UCSD-AML1 (cell line): ENCODE data around the gene PROCR.
"Not testable (repeated sequence)": the region's sequence is repeated elsewhere in the genome, so short reads cannot be mapped to it uniquely, and the experiment has no call there.

Source experiments
- DNase-seq: peaks from one replicate; lab custom pipeline; 2025; ENCODE audit not compliant: unreplicated experiment; lab: John Stamatoyannopoulos, UW

Gene PROCR

GRCh38 chr20:35164531-35164930 lies 7.3 kb upstream of the PROCR start:
- DNase-seq: not testable (repeated sequence)

- DNase-seq: no peak
These were observed 6.4 kb upstream of the PROCR start for GRCh38 chr20:35165221-35166185.

GRCh38 chr20:35166242-35166830 lies 5.5 kb upstream of the PROCR start:
- DNase-seq: peak; percentile 80

- DNase-seq: no peak
These were observed 4.1 kb upstream of the PROCR start for GRCh38 chr20:35167787-35168186.

DNA sequence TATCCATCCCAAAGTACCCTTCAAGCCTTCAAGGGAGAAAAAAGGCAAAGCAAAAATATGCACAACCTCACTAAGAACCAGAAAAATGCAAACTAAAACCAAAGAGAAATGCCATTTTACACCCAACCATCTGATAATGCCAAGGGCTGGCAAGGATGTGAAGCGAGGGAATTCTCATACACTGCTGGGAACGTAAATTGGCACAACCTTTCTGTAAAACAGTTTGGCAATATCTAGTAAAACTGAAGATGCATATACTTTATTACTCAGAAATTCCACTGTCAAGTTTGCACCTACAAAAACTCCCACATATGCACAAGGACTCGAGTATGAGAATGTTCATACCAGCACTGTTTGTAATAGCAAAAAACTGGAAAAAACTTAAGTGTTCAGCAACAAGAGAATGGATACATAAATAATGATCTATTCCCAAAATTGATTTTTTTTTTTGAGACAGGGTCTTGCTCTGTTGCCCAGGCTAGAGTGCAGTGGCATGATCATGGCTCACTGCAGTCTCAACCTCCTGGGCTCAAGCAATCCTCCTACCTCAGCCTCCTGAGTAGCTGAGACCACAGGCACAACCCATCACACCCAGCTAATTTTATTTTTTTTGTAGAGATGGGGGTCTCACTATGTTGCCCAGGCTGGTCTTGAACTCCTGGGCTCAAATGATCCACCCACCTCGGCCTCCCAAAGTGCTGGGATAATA lies 3.0 kb upstream of the PROCR start:
- not testable (repeated sequence) for DNase-seq

DNA sequence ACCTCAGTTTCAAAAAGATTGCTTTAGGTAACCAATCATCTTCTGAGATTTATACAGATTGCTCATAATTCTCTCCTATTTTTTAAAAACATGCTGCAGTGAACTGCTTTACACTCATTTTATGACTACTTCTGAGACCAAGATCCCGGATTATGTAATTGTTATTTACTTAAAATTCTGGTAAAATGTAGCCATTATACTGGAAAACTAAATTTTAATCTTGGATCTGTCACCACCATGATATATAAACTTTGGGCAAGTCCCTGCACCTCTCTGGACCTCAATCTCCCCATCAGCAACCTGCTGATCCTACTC lies 477 bp upstream of the PROCR start:
- DNase-seq: no peak

GRCh38 chr20:35172434-35172806 lies 548 bp downstream of the PROCR start:
- no peak for DNase-seq

GRCh38 chr20:35173576-35174192 lies 1.8 kb downstream of the PROCR start:
- no peak for DNase-seq

GRCh38 chr20:35174458-35175216 lies 2.8 kb downstream of the PROCR start:
- no peak for DNase-seq

GRCh38 chr20:35176132-35176531 lies 4.3 kb downstream of the PROCR start:
- DNase-seq: no peak

DNA sequence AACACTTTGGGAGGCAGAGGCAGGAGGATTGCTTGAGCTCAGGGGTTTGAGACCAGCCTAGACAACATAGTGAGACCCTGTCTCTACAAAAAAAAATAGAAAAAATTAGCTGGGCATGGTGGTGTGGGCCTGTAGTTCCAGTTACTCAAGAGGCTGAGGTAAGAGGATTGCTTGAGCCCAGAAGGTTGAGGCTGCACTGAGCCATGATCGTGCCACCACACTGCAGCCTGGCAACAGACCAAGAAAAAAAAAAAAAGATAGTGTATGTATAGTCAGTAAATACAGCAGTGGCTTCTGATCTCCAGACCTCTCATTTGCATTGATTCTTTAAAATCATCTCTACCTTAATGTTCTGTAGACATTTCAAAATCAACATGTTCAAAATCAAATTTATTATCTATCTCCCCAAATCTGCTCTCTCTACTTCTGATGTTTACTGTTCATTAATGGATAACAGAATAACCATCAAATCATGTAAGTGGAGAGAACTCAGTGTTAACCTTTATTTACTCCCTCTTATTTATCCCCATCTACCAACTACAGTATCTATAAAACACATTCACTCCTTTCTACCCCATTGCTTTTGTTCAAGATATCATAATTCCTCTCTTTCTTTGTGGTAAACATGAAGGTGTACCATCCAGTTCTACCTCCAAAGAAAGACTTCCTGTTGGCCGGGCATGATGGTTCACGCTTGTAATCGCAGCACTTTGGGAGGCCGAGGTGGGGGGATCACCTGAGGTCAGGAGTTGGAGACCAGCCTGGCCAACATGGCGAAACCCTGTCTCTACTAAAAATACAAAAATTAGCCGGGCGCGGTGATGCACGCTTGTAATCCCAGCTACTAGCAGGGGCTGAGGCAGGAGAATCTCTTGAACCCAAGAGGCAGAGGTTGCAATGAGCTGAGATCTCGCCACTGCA lies 7.7 kb downstream of the PROCR start:
- no peak for DNase-seq

DNA sequence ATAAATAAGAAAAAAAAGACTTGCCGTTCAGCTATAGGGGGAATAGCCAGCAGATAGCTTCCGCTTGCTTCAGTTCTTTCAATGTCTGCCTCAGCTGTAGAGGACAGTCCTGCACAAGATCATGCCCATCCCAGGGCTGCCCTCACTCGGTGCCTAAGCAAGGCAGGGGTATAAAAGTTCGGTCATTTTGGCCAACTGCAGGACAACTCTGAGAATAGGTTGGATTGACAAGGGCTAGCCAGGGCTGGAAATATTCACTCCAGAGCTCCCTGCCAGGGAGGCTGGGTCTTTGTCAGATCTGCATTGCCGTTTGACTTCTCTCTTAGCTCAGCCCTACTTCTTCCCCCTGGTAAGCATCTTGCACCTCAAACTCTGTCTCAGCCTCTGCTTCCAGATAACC lies 8.4 kb downstream of the PROCR start:
- DNase-seq: no peak

DNA sequence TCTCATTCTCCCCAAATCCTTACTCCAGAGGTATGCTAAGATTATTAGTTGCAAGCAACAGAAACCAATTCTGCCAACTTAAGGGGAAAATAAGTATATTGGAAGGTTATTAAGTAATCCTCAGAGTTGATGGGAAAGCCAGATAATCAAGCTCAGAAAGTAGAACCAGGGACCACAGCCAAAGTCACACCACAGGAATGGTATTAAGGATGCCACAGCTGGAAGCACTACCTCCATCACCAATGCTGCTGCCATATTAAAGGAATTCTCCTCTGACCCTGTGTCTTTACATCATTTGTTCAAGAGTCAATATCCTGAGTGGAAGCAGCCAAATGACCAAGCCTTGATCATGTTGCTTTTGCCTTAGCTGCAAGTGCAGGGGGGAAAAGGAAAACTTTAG lies 9.9 kb downstream of the PROCR start:
- no peak for DNase-seq

- DNase-seq: not testable (repeated sequence)
These were observed 14.9 kb downstream of the PROCR start for GRCh38 chr20:35186691-35187289.

GRCh38 chr20:35187584-35188190 lies 15.8 kb downstream of the PROCR start:
- no peak for DNase-seq

GRCh38 chr20:35189223-35189622 lies 17.4 kb downstream of the PROCR start:
- DNase-seq: not testable (repeated sequence)

DNA sequence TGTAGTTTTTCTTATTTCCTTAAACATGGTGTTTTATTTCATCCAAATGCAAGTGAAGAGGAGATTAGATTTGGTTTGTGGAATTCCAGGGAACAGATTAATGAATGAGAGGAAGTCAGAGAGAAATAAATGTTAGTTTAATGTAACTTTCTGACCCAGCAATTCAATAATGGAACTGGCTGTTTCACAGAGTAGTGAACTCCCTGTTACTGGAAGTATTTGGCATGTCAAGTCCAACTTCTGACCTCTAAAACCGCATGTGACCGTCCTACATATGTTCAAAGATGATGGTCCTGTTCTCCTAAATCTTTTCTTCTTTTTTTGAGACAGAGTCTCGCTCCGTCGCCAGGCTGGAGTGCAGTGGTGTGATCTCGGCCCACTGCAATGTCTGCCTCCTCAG lies 18.7 kb downstream of the PROCR start:
- DNase-seq: no peak

DNA sequence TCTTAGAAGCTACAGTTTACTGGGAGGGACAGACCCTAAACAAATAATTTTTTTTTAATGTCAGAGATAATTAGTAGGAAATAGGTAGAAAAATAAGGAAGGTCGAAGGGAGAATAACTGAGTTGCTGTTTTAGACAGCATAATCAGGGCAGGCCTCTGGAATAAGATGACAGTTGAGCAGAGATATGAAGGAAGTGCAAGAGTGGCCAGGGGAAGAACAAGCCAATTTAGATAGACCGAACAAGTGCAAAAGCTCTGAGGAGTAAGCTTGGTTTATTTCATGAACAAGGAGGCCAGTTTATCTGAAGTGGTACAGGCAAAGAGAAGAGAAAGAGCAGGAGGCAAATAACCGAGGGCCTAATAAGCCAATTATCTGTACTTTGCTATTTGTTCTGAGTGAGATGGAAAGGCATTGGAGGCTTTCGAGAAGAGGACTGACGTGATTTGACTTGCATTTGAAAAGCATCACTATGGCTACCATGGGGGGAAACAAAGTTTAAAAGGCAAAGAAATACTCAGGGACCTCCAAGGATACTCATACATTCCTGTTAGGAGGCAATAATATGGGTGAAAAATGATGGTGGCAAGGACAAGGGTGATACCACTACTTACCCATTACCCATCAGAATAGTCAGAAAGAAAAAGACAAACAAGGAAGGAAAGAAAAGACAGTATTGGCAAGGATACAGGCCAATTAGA lies 19.7 kb downstream of the PROCR start:
- DNase-seq: no peak
